Measurements from ENCODE around the gene NRG3. TPM values are rescaled to one million over a fixed set of nuclear protein-coding genes. Genes with fewer than 3 reads are reported as not detected.

NRG3 gene
- total RNA-seq, 2 donors from 2014 or later, result 0.41 TPM; not detected in 1

GRCh38 chr10:82242778-82243177 is 367.8 kb downstream of the NRG3 start:
- H3K4me1 ChIP-seq (ENCODE audit: control insufficient read depth in 1 of 2, low read depth in 2 of 2), result no peaks in the 10 kb centered on the region
- no peak overlapping the region for H3K27ac ChIP-seq
- no peak for TF ChIP-seq CTCF (IDR thresholded peaks at IDR 0.05)
- H3K27me3 ChIP-seq (replicated peaks; ENCODE audit: insufficient read depth), result no peaks in the 10 kb centered on the region
- no peak overlapping the region for H3K4me3 ChIP-seq
- no peaks in the 10 kb centered on the region for H3K9me3 ChIP-seq
- no peaks in the 10 kb centered on the region for H3K36me3 ChIP-seq
- ATAC-seq (ENCODE audit: insufficient number of reproducible peaks, low FRiP score, low read depth) (no peak), DNase-seq (ENCODE audit: low spot score) (no peak)

- H3K36me3 ChIP-seq, result no peaks in the 10 kb centered on the region
- ATAC-seq (ENCODE audit: insufficient number of reproducible peaks, low FRiP score, low read depth) (no peak), DNase-seq (ENCODE audit: low spot score) (no peak)
- TF ChIP-seq CTCF (IDR thresholded peaks at IDR 0.05), result no peak
- no peaks in the 10 kb centered on the region for H3K27me3 ChIP-seq (replicated peaks; ENCODE audit: insufficient read depth)
- no peak overlapping the region for H3K27ac ChIP-seq
- no peaks in the 10 kb centered on the region for H3K4me1 ChIP-seq (ENCODE audit: control insufficient read depth in 1 of 2, low read depth in 2 of 2)
- H3K9me3 ChIP-seq, result no peaks in the 10 kb centered on the region
- H3K4me3 ChIP-seq, result no peak overlapping the region
These were observed 370.2 kb downstream of the NRG3 start for GRCh38 chr10:82245157-82245556.

- no peak overlapping the region for H3K4me3 ChIP-seq
- TF ChIP-seq CTCF (IDR thresholded peaks at IDR 0.05), result no peak
- H3K36me3 ChIP-seq, result no peaks in the 10 kb centered on the region
- no peak for ATAC-seq (ENCODE audit: insufficient number of reproducible peaks, low FRiP score, low read depth)
- no peaks in the 10 kb centered on the region for H3K4me1 ChIP-seq (ENCODE audit: control insufficient read depth in 1 of 2, low read depth in 2 of 2)
- H3K27me3 ChIP-seq (replicated peaks; ENCODE audit: insufficient read depth), result no peaks in the 10 kb centered on the region
- no peak for DNase-seq (ENCODE audit: low spot score)
- H3K27ac ChIP-seq, result no peak overlapping the region
- H3K9me3 ChIP-seq, result no peaks in the 10 kb centered on the region
These were observed 371.0 kb downstream of the NRG3 start for GRCh38 chr10:82245906-82246560.

- Histone ChIP-seq H3K4me3 (no peak overlapping the region), H3K4me1 (ENCODE audit: control insufficient read depth in 1 of 2, low read depth in 2 of 2) (peaks cover 0 to 8% of the 10 kb centered on the region in 2 donors)
These were observed 374.1 kb downstream of the NRG3 start for GRCh38 chr10:82249141-82249540.

More at GRCh38 chr10:82249141-82249540, 374.1 kb downstream of the NRG3 start:
- Histone ChIP-seq H3K9me3 (no peaks in the 10 kb centered on the region), H3K36me3 (no peaks in the 10 kb centered on the region), H3K27me3 (replicated peaks; ENCODE audit: insufficient read depth) (no peaks in the 10 kb centered on the region), H3K27ac (no peak overlapping the region)
- DNase-seq (ENCODE audit: low spot score) (no peak), ATAC-seq (ENCODE audit: insufficient number of reproducible peaks, low FRiP score, low read depth) (no peak)
- no peak for TF ChIP-seq CTCF (IDR thresholded peaks at IDR 0.05)

Measured in thoracic aorta (tissue), 2 donors.